Activated CD8-positive, alpha-beta memory T cell treated with anti-CD3 and anti-CD28 coated beads, Interleukin-2, amount 10 ng/mL, durations not matched to agents 7 days and 5 days (primary cell): ENCODE results near the gene XXYLT1. TPM values are rescaled to one million over a fixed set of nuclear protein-coding genes. Genes with fewer than 3 reads are reported as not detected.

Source experiments
- ATAC-seq: fragments of 150-1000 bp; cut with Tn5 transposase; one replicate; pipeline ENCODE4 v1.10.0; 2021; ENCODE audit warnings: moderate library complexity
- CTCF ChIA-PET: fragments of 350-600 bp; sonication (Branson Sonifier 250); formaldehyde crosslinking; loops from one replicate; lab custom pipeline; 2021; ENCODE audit warnings: antibody characterized with exemption; lab: Charles Lee
- DNase-seq: peaks from one replicate; pipeline ENCODE4 v3.0.0-alpha.2; 2020
- H3K27ac Mint-ChIP-seq: one replicate; pipeline ENCODE4 v1.8.0; 2021; ENCODE audit warnings: mild to moderate bottlenecking, mixed read lengths
- H3K27me3 Mint-ChIP-seq: one replicate; pipeline ENCODE4 v1.8.0; 2021; ENCODE audit warnings: mixed read lengths
- H3K36me3 Mint-ChIP-seq: one replicate; pipeline ENCODE4 v1.8.0; 2021; ENCODE audit warnings: mild to moderate bottlenecking, mixed read lengths
- H3K4me1 Mint-ChIP-seq: one replicate; pipeline ENCODE4 v1.8.0; 2021; ENCODE audit warnings: mixed read lengths
- H3K4me3 Mint-ChIP-seq: one replicate; pipeline ENCODE4 v1.8.0; 2021; ENCODE audit warnings: mild to moderate bottlenecking, moderate library complexity, mixed read lengths
- H3K9me3 Mint-ChIP-seq: one replicate; pipeline ENCODE4 v1.8.0; 2022; ENCODE audit warnings: low read depth, mixed read lengths
- total RNA-seq, 2 experiments: library from RNA; stranded (reverse); gene quantifications; one replicate each; pipeline ENCODE4 v1.2.3, GENCODE V29; 2021

The XXYLT1 gene
- total RNA-seq, 2 experiments from 2014 or later, result 7.2 to 9.2 TPM

DNA sequence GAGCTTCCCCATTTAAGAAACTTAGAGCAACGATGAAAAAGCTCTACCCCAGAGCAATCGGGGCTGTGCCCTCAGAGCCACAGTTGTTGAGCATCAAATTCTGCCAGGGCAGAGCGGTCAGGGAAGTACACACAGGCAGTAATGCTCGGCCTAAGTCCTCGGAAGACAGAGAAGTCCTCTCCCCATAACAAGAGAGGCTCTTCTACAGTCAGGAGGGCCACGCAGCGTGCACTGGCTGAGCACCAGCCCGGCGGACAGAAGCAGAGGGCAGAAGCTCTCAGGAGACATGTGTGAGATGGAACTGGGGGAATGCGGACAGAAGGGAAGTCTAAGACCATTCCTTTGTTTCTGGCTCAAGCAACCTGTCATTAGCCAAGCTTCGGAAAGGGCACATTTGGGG, 95.9 kb downstream of the XXYLT1 start:
- CTCF ChIA-PET, result no interaction called here
- Mint-ChIP-seq H3K27ac (no peak overlapping the region), H3K9me3 (no peaks in the 10 kb centered on the region), H3K27me3 (no peaks in the 10 kb centered on the region), H3K4me1 (no peaks in the 10 kb centered on the region), H3K36me3 (no peaks in the 10 kb centered on the region), H3K4me3 (no peak overlapping the region)
- DNase-seq (no peak), ATAC-seq (no peak)

DNA sequence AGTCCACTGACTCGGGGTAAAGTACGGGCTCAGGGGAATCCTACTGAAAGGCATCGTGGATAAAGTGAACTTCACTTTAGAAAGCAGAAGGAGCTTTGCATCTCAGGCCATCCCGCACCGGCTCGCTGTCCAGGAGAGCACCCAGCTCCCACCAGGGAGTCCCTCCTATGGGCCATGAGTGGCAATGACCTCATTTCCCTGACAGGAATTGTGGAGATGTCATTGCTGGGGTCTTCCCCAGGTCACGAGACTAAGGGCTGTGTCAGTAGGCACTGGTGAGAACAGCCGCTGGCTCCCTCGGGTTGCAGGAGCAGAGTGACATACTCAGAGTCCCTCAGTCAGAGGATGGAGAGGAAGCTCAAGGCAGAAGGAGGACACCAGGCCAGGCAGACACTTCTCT, 97.3 kb downstream of the XXYLT1 start:
- no peaks in the 10 kb centered on the region for H3K36me3 Mint-ChIP-seq
- CTCF ChIA-PET, result no interaction called here
- H3K27ac Mint-ChIP-seq, result no peak overlapping the region
- no peak overlapping the region for H3K4me3 Mint-ChIP-seq
- H3K27me3 Mint-ChIP-seq, result no peaks in the 10 kb centered on the region
- H3K9me3 Mint-ChIP-seq, result no peaks in the 10 kb centered on the region
- no peaks in the 10 kb centered on the region for H3K4me1 Mint-ChIP-seq
- ATAC-seq (no peak), DNase-seq (no peak)

DNA sequence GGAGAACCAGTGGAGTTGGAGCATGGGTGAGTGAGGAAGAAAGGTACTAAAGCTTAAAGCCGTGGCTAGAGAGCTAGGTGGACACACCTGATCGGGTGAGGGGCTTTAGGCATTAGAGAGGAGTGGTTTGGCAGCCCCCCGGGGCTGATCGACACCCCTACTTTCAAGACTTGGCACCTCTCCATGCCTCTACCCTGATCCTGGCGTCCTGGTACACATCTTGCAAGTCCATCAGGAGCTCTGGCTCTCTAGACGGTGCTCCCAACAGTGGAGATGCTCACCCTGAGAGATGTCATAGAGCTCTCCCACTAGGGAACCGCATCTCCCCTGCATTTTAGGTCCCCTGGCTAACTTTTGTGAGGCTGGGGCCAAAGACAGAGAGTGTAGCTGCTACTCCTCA, 98.1 kb downstream of the XXYLT1 start:
- H3K4me3 Mint-ChIP-seq, result no peak overlapping the region
- CTCF ChIA-PET, result no interaction called here
- H3K27ac Mint-ChIP-seq, result no peak overlapping the region
- no peak for ATAC-seq
- H3K9me3 Mint-ChIP-seq, result no peaks in the 10 kb centered on the region
- no peaks in the 10 kb centered on the region for H3K4me1 Mint-ChIP-seq
- no peaks in the 10 kb centered on the region for H3K36me3 Mint-ChIP-seq
- no peak for DNase-seq
- H3K27me3 Mint-ChIP-seq, result no peaks in the 10 kb centered on the region

DNA sequence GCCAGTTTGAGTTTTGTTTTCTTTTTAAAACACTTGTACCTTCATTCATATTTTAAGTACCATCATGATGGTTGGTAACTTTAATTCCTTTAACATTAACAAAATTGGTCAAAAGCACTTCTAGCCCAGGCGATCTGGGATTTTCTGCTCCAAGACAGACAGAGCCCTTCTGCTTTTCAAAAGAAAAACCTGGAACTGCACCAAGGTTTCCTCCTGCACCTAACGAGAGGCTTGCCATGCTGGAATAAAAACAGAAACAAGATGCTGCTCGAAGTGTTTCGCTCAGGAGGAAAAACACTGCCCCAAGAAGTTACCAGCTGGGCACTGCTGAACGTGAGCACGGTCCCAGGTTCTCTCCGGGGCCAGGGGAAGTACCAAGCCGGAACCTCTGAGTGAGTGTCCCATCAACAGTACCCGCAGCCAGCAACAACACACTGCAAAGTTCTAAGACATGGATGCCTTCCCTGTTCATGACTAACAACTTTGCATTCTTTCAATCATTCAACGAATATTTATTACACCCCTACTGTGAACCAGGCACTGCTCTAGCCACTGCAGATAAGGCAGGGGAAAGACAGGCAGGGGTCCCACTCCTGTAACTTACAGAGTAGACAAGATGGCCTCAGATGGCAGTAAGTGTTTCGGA, 98.8 kb downstream of the XXYLT1 start:
- Mint-ChIP-seq H3K27me3 (no peaks in the 10 kb centered on the region), H3K4me1 (no peaks in the 10 kb centered on the region), H3K4me3 (no peak overlapping the region), H3K27ac (no peak overlapping the region), H3K9me3 (no peaks in the 10 kb centered on the region), H3K36me3 (no peaks in the 10 kb centered on the region)
- CTCF ChIA-PET, result no interaction called here
- ATAC-seq, result no peak
- no peak for DNase-seq

DNA sequence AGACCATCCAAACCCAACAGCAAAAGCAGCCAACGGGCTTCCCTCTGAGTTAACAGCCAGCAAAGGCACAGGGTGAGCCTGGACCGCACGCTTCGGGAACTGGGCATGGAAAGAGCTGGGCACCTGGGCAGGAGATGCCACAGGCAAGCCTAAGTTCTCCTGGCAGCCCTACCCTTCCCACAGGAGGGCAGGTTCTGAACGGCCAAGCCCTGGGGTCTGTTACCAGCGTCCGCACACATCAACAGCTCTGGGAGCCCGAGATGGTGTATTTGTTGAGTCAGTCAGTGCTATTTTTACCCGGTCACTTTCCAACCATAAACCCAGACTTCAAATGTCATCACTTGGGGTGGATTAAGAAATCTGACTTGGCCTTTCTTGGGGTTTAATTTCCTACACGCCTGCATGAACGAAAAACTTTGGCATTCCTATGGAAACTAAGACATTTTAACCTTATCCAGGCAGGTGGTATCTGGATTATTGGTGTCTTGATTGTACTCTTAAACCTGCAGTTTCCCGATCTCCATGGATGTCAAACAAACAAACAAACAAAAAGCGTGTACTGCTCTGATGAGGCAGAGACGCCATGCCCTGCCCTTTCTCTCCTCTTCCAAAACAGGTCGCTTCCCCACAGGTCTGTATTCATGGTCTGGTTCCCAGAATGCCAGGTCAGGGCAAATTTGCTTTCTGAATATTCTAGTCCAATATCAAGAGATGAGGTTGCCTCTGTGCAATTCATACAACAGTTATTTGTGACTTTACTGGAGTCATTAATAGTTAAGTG, 99.7 kb downstream of the XXYLT1 start:
- ATAC-seq (no peak), DNase-seq (no peak)
- CTCF ChIA-PET, result no interaction called here
- H3K27ac Mint-ChIP-seq, result no peak overlapping the region
- H3K4me3 Mint-ChIP-seq, result no peak overlapping the region
- H3K9me3 Mint-ChIP-seq, result no peaks in the 10 kb centered on the region
- no peaks in the 10 kb centered on the region for H3K36me3 Mint-ChIP-seq
- H3K27me3 Mint-ChIP-seq, result no peaks in the 10 kb centered on the region
- H3K4me1 Mint-ChIP-seq, result no peaks in the 10 kb centered on the region

DNA sequence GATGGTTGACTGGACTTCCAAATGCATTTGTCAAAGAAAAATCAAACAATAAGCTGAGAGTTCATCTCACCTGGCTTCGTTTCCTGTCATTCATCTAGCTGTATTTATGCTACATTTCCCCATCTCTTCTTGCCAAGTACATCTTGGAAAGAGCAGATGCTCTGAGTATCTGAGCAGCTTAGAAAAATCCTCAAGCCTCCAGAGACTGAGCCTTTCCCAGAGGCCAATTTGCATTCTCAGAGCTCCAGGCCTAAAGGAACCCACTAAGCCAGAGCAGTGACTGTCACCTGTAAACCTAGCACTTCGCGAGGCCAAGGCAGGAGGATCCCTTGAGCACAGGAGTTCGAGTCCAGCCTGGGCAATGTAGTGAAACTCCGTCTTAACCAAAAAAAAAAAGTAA, 100.5 kb downstream of the XXYLT1 start:
- ATAC-seq, result no peak
- peaks cover 3% of the 10 kb centered on the region for H3K4me1 Mint-ChIP-seq
- CTCF ChIA-PET, result no interaction called here

DNA sequence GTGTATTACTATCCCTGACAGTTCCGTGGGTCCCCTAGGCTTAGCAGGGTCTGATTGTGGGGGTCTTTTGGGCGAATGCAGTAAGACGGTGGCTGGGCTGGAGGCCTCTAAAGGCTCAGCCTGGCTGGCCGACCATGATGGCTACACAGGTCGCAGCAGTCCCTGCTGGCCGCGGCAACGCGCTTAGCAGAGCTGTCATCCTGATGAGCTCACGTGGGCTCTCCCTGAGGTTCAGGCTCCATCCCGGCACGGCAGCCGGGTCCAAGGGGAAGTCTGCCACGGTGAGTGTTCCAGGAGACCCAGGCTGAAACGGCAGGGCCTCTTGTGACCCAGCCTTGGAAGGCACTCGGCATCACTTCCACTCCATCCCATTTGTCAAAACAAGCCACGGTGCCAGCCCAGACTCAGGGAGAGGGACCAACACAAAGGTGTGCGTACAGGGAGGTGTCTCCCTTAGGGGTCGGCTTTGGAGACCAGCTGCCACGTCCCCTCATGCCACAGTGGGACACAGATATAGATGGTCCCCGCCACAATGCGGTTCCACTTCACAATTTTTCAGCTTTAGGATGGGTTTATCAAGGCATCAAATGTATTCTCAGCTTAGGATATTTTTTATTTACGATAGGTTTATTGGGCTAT, 101.8 kb downstream of the XXYLT1 start:
- Mint-ChIP-seq H3K9me3 (no peaks in the 10 kb centered on the region), H3K4me3 (no peak overlapping the region), H3K27ac (no peak overlapping the region), H3K27me3 (no peaks in the 10 kb centered on the region), H3K36me3 (no peaks in the 10 kb centered on the region), H3K4me1 (peaks cover 3% of the 10 kb centered on the region)
- ATAC-seq, result no peak
- CTCF ChIA-PET, result no interaction called here
- no peak for DNase-seq

More for the DNA sequence above, 100.5 kb downstream of the XXYLT1 start:
- H3K27ac Mint-ChIP-seq, result no peak overlapping the region
- H3K4me3 Mint-ChIP-seq, result no peak overlapping the region
- no peak for DNase-seq
- no peaks in the 10 kb centered on the region for H3K36me3 Mint-ChIP-seq
- H3K27me3 Mint-ChIP-seq, result no peaks in the 10 kb centered on the region
- H3K9me3 Mint-ChIP-seq, result no peaks in the 10 kb centered on the region

DNA sequence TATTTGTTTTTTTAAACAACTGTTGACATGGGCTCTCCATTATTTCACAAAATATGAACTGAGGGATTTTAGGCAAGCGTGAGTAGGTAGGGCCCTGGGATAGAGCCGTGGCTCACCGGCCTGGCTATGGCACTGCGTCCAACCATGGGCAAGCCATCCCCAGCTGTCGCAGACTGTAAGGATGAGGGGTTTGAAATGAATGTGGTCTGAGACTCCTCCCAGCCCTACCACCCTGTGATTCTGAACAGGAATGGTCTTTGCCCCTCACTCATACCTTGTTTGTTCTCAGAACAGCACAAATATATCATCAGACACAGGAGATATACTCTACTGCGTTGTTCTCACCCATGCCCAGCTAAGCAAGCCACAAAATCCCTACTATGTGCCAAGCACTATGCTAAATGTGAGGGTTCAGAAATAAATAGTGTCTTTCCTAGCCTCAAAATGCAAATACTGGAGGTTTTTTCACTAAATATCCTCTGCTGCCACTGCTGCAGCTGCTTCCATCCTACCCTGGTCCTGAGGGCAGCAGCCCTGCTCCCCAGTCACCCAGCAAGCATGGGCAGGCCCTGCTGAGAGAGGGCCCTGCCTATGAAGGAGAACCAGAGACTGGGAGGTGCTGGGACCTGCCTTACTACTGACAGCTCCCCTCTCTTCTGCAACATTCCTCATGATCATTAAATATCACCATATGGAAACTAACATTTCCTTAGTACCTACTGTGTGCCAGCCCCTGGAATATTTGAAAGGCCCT, 102.8 kb downstream of the XXYLT1 start:
- Mint-ChIP-seq H3K4me1 (peaks cover 8% of the 10 kb centered on the region), H3K9me3 (no peaks in the 10 kb centered on the region), H3K27ac (no peak overlapping the region), H3K36me3 (no peaks in the 10 kb centered on the region), H3K4me3 (no peak overlapping the region), H3K27me3 (no peaks in the 10 kb centered on the region)
- no peak for ATAC-seq
- CTCF ChIA-PET, result no interaction called here
- DNase-seq, result no peak

DNA sequence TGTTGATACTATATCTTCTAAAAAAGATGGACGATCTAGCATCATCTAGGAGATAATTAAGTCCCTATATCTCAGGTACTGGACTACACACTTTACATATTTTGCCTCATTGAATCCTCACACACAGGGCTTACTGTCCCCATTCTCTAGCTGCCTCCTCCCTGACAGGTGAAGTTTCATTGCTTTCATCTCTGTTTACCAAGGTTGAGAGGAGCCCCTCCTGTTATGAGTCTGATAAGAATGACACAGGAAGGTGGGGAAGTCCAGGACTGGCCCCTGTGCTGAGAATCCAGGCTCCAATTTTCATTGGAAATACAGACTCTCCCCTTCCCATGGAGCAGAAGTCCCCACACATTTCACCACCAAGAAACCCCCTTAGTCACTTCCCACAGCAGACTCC, 105.2 kb downstream of the XXYLT1 start:
- no peak for DNase-seq
- Mint-ChIP-seq H3K27ac (no peak overlapping the region), H3K4me3 (no peak overlapping the region), H3K4me1 (peaks cover 22% of the 10 kb centered on the region), H3K27me3 (no peaks in the 10 kb centered on the region), H3K9me3 (no peaks in the 10 kb centered on the region), H3K36me3 (no peaks in the 10 kb centered on the region)
- CTCF ChIA-PET, result no interaction called here
- no peak for ATAC-seq

DNA sequence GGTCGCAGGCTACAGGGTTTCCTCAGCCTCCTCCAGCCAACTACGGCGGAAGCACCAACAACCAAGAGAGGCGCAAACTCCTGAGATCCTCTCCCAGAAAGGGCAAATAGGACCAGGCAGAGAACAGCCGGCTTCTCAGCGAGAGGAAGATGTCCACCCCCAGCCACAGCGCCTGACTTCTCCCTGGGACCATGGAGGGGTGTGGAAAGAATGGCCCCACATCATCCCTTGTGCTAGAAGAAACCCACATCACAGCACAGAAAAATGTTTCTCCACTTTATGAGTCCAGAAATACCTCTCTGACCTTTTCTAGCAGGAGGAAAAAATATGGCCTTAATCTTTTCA, 105.7 kb downstream of the XXYLT1 start:
- no peaks in the 10 kb centered on the region for H3K36me3 Mint-ChIP-seq
- no peak overlapping the region for H3K27ac Mint-ChIP-seq
- H3K4me1 Mint-ChIP-seq, result peaks cover 22% of the 10 kb centered on the region
- ATAC-seq (no peak), DNase-seq (no peak)
- CTCF ChIA-PET, result no interaction called here
- no peak overlapping the region for H3K4me3 Mint-ChIP-seq
- H3K27me3 Mint-ChIP-seq, result no peaks in the 10 kb centered on the region
- H3K9me3 Mint-ChIP-seq, result no peaks in the 10 kb centered on the region

DNA sequence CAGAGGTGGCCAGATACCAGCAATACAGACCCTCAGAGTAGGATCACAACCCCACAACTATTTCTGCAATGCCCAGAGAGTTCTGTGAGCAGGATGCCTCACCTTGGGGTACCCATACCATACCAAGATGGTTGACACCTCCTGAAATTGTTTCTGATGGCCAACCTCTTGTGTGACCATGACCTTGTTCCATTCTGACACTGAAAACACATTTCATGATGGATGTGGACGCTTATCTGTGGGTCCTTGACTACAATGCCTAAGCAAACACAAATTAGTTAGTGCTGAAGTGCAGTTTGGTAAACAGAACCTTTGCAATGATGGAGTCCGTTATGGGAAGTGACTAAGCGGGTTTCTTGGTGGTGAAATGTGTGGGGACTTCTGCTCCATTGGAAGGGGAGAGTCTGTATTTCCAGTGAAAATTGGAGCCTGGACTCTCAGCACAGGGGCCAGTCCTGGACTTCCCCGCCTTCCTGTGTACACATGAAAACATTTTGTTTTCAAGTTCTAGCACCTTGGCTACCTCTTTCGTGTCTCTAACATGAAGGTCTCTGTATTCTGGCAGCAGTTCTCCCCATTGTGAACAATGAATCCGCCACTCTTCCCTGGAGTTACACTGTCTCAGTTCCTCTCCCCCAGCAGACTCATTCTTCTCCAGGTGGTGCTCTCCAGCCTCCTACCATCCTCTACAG, 106.2 kb downstream of the XXYLT1 start:
- Mint-ChIP-seq H3K36me3 (no peaks in the 10 kb centered on the region), H3K9me3 (no peaks in the 10 kb centered on the region), H3K27me3 (no peaks in the 10 kb centered on the region), H3K27ac (no peak overlapping the region), H3K4me3 (no peak overlapping the region), H3K4me1 (peaks cover 22% of the 10 kb centered on the region)
- ATAC-seq, result no peak
- DNase-seq, result no peak
- CTCF ChIA-PET, result no interaction called here

DNA sequence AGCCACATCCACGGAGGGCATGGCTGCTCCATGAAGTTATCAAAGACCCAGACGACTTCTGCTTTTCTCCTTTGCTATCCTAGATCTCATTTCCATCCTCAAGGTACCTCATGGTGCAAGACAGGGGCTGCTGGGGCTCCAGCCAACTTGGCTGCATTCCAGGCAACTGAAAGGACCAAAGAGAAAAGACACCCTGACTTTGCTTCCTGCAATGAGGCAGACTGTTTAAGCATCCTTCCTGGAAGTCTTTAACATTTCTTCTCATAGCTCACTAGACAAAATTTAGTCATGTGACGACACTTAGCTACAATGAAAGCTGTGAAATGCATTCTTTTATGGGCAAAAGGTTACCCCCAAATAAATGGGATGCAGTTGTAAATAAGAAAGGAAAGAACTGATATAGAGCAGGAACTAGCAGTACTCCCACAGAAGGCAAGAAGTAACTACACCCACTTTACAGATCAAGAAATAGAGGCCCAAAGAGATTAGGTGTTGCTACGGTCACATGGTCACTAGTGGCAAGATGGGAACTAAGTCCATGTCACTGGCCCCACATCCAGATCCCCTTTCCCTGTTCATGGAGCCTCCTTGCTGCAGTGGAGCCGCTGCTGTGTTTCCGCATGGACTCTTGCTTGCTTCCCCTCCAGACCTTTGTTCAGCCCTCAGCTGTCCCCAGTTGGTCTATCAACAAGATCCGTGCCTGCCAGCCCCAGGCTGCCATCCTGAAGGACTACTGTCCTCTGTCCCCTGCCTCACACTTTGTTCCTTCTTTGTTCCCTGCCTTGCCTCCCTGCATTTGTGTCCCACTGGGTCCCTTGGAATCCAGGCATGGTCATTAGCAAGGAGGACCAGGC, 107.0 kb downstream of the XXYLT1 start:
- Mint-ChIP-seq H3K27me3 (no peaks in the 10 kb centered on the region), H3K27ac (no peak overlapping the region), H3K36me3 (no peaks in the 10 kb centered on the region), H3K9me3 (no peaks in the 10 kb centered on the region), H3K4me3 (no peak overlapping the region), H3K4me1 (peaks cover 22% of the 10 kb centered on the region)
- ATAC-seq (no peak), DNase-seq (no peak)
- CTCF ChIA-PET, result no interaction called here
